SKM-1 treated with dmso at 0.1 percent for 144 hours (cell line): Measurements from ENCODE around the gene HLX.

Experiments
- DNase-seq: peaks from one replicate; lab custom pipeline; 2025; ENCODE audit not compliant: unreplicated experiment; lab: John Stamatoyannopoulos, UW

HLX gene

GRCh38 chr1:220895412-220895946 lies 16.2 kb downstream of the HLX start:
- no peak for DNase-seq

- no peak for DNase-seq
These were observed 16.8 kb downstream of the HLX start for GRCh38 chr1:220896092-220896491.

GRCh38 chr1:220900842-220901241 lies 21.6 kb downstream of the HLX start:
- no peak for DNase-seq

- no peak for DNase-seq
These were observed 22.6 kb downstream of the HLX start for GRCh38 chr1:220901881-220902280.

- DNase-seq = no peak
These were observed 23.7 kb downstream of the HLX start for GRCh38 chr1:220902916-220903315.

GRCh38 chr1:220904876-220905275 lies 25.6 kb downstream of the HLX start:
- no peak for DNase-seq

GRCh38 chr1:220905650-220906560 lies 26.7 kb downstream of the HLX start:
- DNase-seq = no peak

GRCh38 chr1:220906561-220907334 lies 27.5 kb downstream of the HLX start:
- DNase-seq = peak; percentile 37

- no peak for DNase-seq
These were observed 29.5 kb downstream of the HLX start for GRCh38 chr1:220908757-220909156.

- DNase-seq = no peak
These were observed 30.8 kb downstream of the HLX start for GRCh38 chr1:220910021-220910420.

- DNase-seq = peak; percentile 99
These were observed 35.3 kb downstream of the HLX start for GRCh38 chr1:220914283-220915116.

- no peak for DNase-seq
These were observed 35.8 kb downstream of the HLX start for GRCh38 chr1:220915117-220915440.

- DNase-seq = no peak
These were observed 36.7 kb downstream of the HLX start for GRCh38 chr1:220915954-220916353.

GRCh38 chr1:220917101-220917500 lies 37.9 kb downstream of the HLX start:
- no peak for DNase-seq

- no peak for DNase-seq
These were observed 38.4 kb downstream of the HLX start for GRCh38 chr1:220917535-220918209.

- DNase-seq = no peak
These were observed 39.2 kb downstream of the HLX start for GRCh38 chr1:220918285-220918951.

- DNase-seq = no peak
These were observed 41.7 kb downstream of the HLX start for GRCh38 chr1:220920967-220921366.

- DNase-seq = no peak
These were observed 42.3 kb downstream of the HLX start for GRCh38 chr1:220921498-220921897.

- DNase-seq = no peak
These were observed 42.9 kb downstream of the HLX start for GRCh38 chr1:220921971-220922635.
